Fibroblast of mammary gland (primary cell): ENCODE measurements around the gene ERVMER34-1.
A peak's percentile ranks its signal among the peaks of the same experiment; 100 is the strongest.

Source experiments
- DNase-seq: peaks from one replicate; pipeline ENCODE4 v3.0.0-alpha.2; 2010; ENCODE audit warnings: low read depth
- H3K4me3 ChIP-seq: 2 replicates; pipeline ENCODE4 v1.5.1; 2011; ENCODE audit warnings: low read depth, mild to moderate bottlenecking, low read length, moderate library complexity; ENCODE audit not compliant: control insufficient read depth
- TF ChIP-seq, protein P1 (sequence below): conservative IDR thresholded peaks from 2 replicates; pipeline ENCODE4 v1.5.1; 2011; ENCODE audit warnings: low read depth, low read length, inconsistent platforms; ENCODE audit not compliant: control insufficient read depth, insufficient read depth

The ERVMER34-1 gene

GRCh38 chr4:52715255-52715897 lies 35.8 kb downstream of the ERVMER34-1 start:
- DNase-seq: no peak
- TF ChIP-seq, protein P1, sequence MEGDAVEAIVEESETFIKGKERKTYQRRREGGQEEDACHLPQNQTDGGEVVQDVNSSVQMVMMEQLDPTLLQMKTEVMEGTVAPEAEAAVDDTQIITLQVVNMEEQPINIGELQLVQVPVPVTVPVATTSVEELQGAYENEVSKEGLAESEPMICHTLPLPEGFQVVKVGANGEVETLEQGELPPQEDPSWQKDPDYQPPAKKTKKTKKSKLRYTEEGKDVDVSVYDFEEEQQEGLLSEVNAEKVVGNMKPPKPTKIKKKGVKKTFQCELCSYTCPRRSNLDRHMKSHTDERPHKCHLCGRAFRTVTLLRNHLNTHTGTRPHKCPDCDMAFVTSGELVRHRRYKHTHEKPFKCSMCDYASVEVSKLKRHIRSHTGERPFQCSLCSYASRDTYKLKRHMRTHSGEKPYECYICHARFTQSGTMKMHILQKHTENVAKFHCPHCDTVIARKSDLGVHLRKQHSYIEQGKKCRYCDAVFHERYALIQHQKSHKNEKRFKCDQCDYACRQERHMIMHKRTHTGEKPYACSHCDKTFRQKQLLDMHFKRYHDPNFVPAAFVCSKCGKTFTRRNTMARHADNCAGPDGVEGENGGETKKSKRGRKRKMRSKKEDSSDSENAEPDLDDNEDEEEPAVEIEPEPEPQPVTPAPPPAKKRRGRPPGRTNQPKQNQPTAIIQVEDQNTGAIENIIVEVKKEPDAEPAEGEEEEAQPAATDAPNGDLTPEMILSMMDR: no peak
- no peak overlapping the region for H3K4me3 ChIP-seq

GRCh38 chr4:52714597-52715254 lies 36.5 kb downstream of the ERVMER34-1 start:
- TF ChIP-seq, protein P1: no peak
- no peak overlapping the region for H3K4me3 ChIP-seq
- peak; percentile 19 for DNase-seq

- DNase-seq: no peak
- TF ChIP-seq, protein P1: no peak
- peak overlapping the region; percentile 87 for H3K4me3 ChIP-seq
Observed at GRCh38 chr4:52713456-52713937, 37.7 kb downstream of the ERVMER34-1 start.

DNA sequence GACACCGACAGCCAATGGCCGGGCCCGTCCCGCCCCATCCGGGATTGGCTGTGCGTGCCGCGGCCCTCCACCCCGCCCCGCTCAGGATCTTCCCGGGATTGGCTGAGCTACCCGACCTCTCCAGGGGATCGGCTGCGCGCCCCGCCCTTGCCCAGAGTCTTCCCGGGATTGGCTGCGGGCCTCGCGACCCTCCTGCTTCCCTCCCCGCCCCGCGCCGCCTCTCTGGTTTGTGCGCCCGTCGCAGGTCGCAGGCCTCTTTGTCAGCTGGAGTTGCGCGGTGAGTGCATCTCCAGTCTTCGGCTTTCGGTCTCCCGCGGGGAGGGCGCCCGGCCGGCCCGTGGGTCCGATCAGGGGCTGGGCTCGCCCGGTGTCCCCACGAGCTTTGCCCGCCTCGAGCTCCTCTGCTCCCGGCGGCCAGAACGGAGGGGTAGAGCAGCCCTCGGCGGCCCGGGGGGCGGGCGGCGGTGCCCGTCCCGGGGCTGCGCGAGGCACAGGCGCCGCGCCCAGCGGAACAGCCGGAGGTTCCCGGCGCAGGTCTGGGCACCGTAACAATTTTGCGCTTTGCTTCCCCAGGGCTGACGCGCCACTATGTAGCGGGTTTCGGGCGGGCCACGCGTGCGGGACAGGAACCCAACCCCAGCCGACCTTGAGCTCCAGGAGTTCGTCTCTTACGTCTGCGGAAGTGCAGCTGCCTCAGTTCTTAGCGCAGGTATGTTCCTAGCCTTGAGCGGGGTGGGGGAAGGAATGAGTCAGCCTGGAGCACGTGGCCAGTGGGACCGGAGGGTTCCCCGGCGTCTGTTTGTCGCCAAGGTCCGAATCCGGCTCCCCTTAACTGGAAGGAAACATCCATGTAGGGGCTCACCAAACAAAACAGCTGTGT lies 38.7 kb downstream of the ERVMER34-1 start:
- TF ChIP-seq, protein P1: no peak
- peak overlapping the region; percentile 87 for H3K4me3 ChIP-seq

DNA sequence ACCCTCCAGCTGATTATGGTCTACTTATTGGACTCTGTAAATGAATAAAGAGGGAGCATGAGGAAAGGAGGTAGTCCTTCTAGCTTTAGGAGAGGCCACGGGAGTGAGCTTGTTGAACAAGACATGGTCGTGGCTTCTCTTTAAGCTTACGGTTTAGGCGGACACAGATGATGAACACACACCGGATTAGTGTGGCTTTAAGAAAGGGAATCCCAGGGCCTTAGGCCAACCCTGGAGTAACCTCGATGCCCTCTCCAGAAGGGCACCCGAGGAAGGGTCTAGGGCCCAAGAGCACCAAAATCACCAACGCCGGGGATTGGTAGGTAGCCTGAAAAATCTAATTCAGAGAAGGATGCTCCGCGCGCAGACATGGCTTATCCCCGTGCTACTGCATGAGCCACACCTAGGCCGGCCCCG lies 39.4 kb downstream of the ERVMER34-1 start:
- DNase-seq: no peak
- H3K4me3 ChIP-seq: peak overlapping the region; percentile 26
- TF ChIP-seq, protein P1: no peak

More for the DNA sequence above, 38.7 kb downstream of the ERVMER34-1 start:
- peak; percentile 93 for DNase-seq

- H3K4me3 ChIP-seq: no peak overlapping the region
- DNase-seq: no peak
- TF ChIP-seq, protein P1: no peak
Observed at GRCh38 chr4:52711272-52711671, 40.0 kb downstream of the ERVMER34-1 start.
